GM10266 (cell line): ENCODE results near the gene NBEAL2.

ENCODE experiments used
- DNase-seq: peaks from one replicate; pipeline ENCODE4 v3.0.0; 2012; ENCODE audit errors: extremely low spot score
- TF ChIP-seq, protein P1 (sequence below): IDR thresholded peaks from 2 replicates; pipeline ENCODE4 v1.5.1; 2012; ENCODE audit warnings: mild to moderate bottlenecking, low read depth; ENCODE audit not compliant: control insufficient read depth, insufficient read depth; ENCODE audit errors: missing control alignments

The NBEAL2 gene

DNA sequence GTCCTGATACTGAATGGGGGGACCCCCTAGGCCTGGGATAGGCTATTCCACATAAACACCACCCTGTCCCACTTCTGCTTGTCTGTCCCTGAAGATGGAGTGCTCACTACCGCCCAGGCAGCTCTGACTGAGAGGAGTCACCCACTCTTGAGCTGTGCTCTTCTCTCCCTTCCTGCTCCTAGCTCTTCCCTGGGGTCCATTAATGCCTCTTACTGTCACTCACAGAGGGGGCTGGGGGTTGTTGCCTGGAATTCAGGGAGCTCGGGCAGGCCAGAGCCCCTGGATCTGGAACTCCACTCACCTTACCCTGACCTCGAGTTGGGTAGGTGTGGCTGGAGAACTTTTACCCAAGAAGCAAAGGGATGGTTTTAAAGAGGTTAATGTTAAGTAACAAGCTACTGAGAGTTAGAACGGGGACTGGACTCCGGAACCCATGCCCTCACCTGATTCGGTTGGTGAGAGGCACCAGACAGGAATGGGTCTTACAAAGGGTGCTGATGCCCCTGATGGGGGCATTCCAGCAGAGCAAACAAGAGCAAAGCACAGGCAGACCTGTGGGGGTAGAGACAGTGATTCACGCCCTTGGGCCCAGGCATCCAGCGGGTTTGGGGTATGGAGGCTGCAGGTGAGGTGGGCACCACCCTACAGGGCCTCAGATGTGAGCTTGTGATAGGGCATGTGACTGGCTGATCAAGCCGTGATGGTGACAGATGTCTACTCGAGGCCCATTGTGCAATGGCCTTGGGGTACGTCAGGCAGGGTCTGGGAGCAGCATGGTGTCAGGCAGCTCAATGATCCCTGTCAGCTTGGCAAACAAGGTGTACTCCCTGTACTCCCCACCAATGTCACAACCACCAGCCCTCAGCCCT, 5.4 kb downstream of the NBEAL2 start:
- TF ChIP-seq, protein P1, sequence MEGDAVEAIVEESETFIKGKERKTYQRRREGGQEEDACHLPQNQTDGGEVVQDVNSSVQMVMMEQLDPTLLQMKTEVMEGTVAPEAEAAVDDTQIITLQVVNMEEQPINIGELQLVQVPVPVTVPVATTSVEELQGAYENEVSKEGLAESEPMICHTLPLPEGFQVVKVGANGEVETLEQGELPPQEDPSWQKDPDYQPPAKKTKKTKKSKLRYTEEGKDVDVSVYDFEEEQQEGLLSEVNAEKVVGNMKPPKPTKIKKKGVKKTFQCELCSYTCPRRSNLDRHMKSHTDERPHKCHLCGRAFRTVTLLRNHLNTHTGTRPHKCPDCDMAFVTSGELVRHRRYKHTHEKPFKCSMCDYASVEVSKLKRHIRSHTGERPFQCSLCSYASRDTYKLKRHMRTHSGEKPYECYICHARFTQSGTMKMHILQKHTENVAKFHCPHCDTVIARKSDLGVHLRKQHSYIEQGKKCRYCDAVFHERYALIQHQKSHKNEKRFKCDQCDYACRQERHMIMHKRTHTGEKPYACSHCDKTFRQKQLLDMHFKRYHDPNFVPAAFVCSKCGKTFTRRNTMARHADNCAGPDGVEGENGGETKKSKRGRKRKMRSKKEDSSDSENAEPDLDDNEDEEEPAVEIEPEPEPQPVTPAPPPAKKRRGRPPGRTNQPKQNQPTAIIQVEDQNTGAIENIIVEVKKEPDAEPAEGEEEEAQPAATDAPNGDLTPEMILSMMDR: no peak

DNA sequence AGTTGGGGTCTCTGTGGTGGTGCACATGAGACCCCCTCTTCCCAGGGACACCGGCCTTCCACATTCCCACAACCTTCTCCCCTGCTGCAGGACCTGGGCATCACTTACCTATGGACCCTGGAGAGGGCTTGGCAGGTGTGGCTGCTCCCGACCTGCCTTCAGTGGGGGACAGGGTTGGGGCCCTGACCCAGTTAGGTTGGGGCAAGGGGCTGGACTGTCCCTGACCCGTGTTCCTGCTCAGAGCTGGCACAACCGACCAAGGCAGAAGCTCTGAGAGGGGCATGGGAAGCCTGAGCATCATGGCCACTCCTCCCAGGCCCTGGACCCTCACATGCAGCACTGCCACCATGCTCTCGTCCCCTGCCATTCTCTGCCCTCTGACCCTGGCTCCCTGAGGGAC, 6.1 kb downstream of the NBEAL2 start:
- DNase-seq: no peak
- TF ChIP-seq, protein P1: no peak

More for the DNA sequence above, 5.4 kb downstream of the NBEAL2 start:
- no peak for DNase-seq

DNA sequence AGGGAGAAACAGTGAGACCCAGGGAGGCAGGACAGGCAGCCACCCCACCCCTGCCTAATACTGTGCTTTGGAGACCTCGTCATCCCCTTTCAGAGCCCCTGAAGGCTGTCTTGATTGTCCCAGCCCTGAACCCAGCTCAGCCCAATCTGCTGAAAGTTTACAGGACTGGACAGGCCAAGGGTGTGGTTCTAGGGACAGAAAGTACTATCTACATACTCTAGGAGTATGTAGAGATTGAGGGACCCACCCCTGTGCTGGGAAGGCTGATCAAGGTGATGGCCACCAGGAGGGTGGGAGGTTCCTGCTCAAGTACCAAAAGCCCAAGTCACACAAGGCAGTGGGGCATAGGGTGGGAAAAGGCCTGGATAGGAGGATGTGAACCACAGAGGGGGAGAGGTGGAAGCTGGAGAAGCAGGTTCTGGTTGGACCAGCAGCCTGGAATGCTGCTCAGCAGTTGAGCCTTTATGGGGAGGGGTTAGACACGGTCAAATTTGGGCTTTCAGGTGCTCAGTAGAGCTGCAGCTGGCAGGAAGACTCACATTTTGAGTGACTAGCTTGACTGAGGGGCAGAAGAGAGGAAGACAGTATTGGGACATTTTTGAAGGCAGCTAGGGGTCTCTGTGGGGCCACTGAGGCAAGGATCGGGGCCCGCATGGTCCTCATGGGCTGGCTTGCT, 6.7 kb downstream of the NBEAL2 start:
- TF ChIP-seq, protein P1: no peak
- no peak for DNase-seq

DNA sequence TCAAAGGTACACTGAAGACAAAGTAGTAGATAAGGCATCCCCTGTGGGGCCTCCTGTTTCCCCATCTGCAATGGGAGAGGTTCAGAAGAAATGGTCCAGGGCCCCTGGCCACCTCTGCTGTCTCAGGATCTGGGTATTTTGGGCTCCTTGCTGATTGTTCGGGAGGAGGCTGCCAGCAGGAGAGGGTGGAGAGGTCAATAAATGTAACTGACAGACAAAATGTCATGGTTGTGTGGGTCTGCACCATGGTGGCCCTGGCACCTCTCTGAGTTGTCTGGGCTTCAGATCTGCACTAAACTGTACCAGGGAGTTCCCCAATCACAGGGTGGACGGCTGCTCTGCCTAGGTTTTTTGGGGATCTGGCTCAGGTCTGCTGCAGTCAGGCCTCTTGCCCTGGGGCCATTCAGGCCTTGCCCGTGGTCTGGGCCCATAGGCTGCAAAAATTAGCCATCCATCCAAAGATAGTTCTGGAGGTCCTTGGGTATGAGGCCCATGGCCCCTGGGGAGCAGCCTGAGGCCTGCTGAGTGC, 7.4 kb downstream of the NBEAL2 start:
- TF ChIP-seq, protein P1: no peak
- no peak for DNase-seq

DNA sequence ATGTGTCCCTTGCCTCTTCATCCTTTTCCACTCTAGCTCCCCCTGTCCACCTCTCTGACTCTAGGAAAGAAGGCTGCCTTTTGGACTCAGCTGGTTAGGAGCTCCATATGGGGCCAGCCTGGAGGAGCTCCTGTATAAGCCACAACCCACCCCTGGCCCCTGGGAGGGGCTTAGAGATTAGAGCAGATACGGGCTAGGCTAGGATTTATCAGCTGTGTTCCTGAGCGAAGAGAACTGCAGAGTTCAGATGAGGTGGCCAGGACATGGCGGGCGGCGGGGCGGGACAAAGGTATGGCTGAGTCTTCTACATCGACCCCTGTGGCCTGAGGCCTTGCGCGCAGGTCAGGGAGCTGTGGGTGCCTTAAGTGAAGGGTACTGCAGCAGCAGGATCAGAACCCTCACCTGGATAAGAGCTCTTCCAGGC, 7.9 kb downstream of the NBEAL2 start:
- TF ChIP-seq, protein P1: no peak
- no peak for DNase-seq

DNA sequence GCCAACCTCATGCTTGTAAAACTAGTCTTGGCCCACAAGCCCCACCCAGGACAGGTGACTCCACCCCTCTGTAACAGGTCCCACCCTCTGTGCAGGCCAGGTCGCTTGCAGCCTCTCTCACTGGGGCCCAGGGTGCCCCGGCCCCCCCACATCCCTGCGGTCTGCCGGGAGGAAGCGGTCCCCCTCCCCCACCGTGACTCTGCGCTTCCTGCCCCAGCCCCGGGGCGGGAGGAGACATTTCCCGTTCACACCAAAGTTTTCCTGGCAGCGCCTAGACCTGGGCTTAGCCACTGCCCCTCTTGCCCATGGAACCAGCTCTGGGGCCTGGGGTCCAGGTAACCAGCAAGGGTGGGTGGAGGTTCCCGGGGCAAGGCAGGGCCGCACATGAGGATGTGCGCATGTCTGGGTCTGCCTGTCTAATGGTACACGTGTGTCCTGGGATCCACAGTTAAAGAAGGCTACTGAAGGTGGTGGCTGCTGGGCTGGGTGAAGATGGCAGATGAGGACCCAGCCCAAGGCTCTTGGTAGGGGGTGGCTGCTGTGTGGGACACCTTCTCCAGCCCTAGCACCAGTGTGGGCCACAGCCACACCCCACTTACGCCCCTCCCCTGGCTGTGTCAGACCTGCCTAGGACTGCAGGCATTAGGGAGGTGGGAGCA, 8.4 kb downstream of the NBEAL2 start:
- peak; percentile 88 for DNase-seq
- TF ChIP-seq, protein P1: no peak
